ENCODE results near the gene PLXNB2.
A peak's percentile ranks its signal among the peaks of the same experiment; 100 is the strongest.

The PLXNB2 gene

GRCh38 chr22:50269970-50270665 is 37.3 kb downstream of the PLXNB2 start, which contains the start of gene MAPK11 (continued):
- TF ChIP-seq GLIS2 (tag by site-specific recombination; IDR thresholded peaks at IDR 0.05) (no peak), REST (tag by site-specific recombination; IDR thresholded peaks at IDR 0.05) (no peak), ZSCAN4 (tag by site-specific recombination; IDR thresholded peaks at IDR 0.05) (no peak), ZNF221 (tag by site-specific recombination; IDR thresholded peaks at IDR 0.05; ENCODE audit: borderline replicate concordance) (no peak), ZNF114 (tag by site-specific recombination; IDR thresholded peaks at IDR 0.05) (no peak), REPIN1 (tag by site-specific recombination; IDR thresholded peaks at IDR 0.05; ENCODE audit: low read depth) (no peak), ZNF529 (tag by site-specific recombination; IDR thresholded peaks at IDR 0.05; ENCODE audit: insufficient replicate concordance) (no peak), ZNF629 (tag by site-specific recombination; IDR thresholded peaks at IDR 0.05) (no peak), ZNF677 (tag by site-specific recombination; IDR thresholded peaks at IDR 0.05) (no peak), ZBTB44 (tag by site-specific recombination; IDR thresholded peaks at IDR 0.05) (no peak), SP7 (tag by site-specific recombination; IDR thresholded peaks at IDR 0.05) (no peak), ZNF580 (tag by site-specific recombination; IDR thresholded peaks at IDR 0.05) (no peak), SP3 (tag by site-specific recombination; IDR thresholded peaks at IDR 0.05) (peak; percentile 52; the same call in 1 of the 2 replicates), ZNF600 (tag by site-specific recombination; IDR thresholded peaks at IDR 0.05) (no peak), TSHZ1 (tag by site-specific recombination; IDR thresholded peaks at IDR 0.05; ENCODE audit: borderline replicate concordance) (no peak), ZNF776 (tag by site-specific recombination; IDR thresholded peaks at IDR 0.05; ENCODE audit: borderline replicate concordance) (no peak), ZNF560 (tag by site-specific recombination; IDR thresholded peaks at IDR 0.05; ENCODE audit: borderline replicate concordance) (no peak), ZNF561 (tag by site-specific recombination; IDR thresholded peaks at IDR 0.05; ENCODE audit: borderline replicate concordance) (no peak), ZNF404 (tag by site-specific recombination; IDR thresholded peaks at IDR 0.05) (no peak), KLF10 (tag by site-specific recombination; IDR thresholded peaks at IDR 0.05) (no peak), ZNF146 (tag by site-specific recombination; IDR thresholded peaks at IDR 0.05) (no peak), PRDM4 (tag by site-specific recombination; IDR thresholded peaks at IDR 0.05) (no peak), TCF7L2 (IDR thresholded peaks at IDR 0.05; ENCODE audit: borderline replicate concordance, low read depth, low read length) (no peak), ZNF18 (tag by site-specific recombination; IDR thresholded peaks at IDR 0.05) (no peak)

All from HEK293 (cell line).